NCI-H774 (cell line): ENCODE measurements around the gene VKORC1L1.
"Not testable (repeated sequence)": the region's sequence is repeated elsewhere in the genome, so short reads cannot be mapped to it uniquely, and the experiment has no call there.

Source experiments
- DNase-seq: peaks from one replicate; lab custom pipeline; 2025; lab: John Stamatoyannopoulos, UW

The VKORC1L1 gene

GRCh38 chr7:65872776-65873581, at the start of gene VKORC1L1:
TSS of gene VKORC1L1 (plus strand) at chr7:65873074. CDS start at chr7:65873372, 298 bp downstream.
- peak; percentile 93 for DNase-seq

GRCh38 chr7:65827366-65827765, 45.5 kb upstream of the VKORC1L1 start:
- DNase-seq: no peak

GRCh38 chr7:65832281-65832680, 40.6 kb upstream of the VKORC1L1 start:
- no peak for DNase-seq

GRCh38 chr7:65836684-65837083, 36.2 kb upstream of the VKORC1L1 start:
- not testable (repeated sequence) for DNase-seq

GRCh38 chr7:65837541-65837956, 35.3 kb upstream of the VKORC1L1 start:
- DNase-seq: not testable (repeated sequence)

GRCh38 chr7:65839846-65840245, 33.0 kb upstream of the VKORC1L1 start:
- DNase-seq: no peak

- DNase-seq: no peak
These were observed 32.4 kb upstream of the VKORC1L1 start for GRCh38 chr7:65840446-65840845.

GRCh38 chr7:65843616-65844015, 29.3 kb upstream of the VKORC1L1 start:
- not testable (repeated sequence) for DNase-seq

- no peak for DNase-seq
These were observed 26.8 kb upstream of the VKORC1L1 start for GRCh38 chr7:65846008-65846570.

- DNase-seq: not testable (repeated sequence)
These were observed 19.4 kb upstream of the VKORC1L1 start for GRCh38 chr7:65853426-65853825.

GRCh38 chr7:65853892-65854291, 19.0 kb upstream of the VKORC1L1 start:
- not testable (repeated sequence) for DNase-seq

GRCh38 chr7:65857321-65857894, 15.5 kb upstream of the VKORC1L1 start:
- not testable (repeated sequence) for DNase-seq

GRCh38 chr7:65858660-65859059, 14.2 kb upstream of the VKORC1L1 start:
- not testable (repeated sequence) for DNase-seq

GRCh38 chr7:65866244-65866643, 6.6 kb upstream of the VKORC1L1 start:
- DNase-seq: not testable (repeated sequence)

GRCh38 chr7:65867681-65868080, 5.2 kb upstream of the VKORC1L1 start:
- DNase-seq: not testable (repeated sequence)

- DNase-seq: not testable (repeated sequence)
These were observed 3.6 kb upstream of the VKORC1L1 start for GRCh38 chr7:65869312-65869711.

GRCh38 chr7:65871451-65871850, 1.4 kb upstream of the VKORC1L1 start:
- not testable (repeated sequence) for DNase-seq

- DNase-seq: not testable (repeated sequence)
These were observed 814 bp downstream of the VKORC1L1 start for GRCh38 chr7:65873582-65874193.

- not testable (repeated sequence) for DNase-seq
These were observed 2.8 kb downstream of the VKORC1L1 start for GRCh38 chr7:65875715-65876114.

- DNase-seq: not testable (repeated sequence)
These were observed 6.6 kb downstream of the VKORC1L1 start for GRCh38 chr7:65879292-65880153.

- not testable (repeated sequence) for DNase-seq
These were observed 7.4 kb downstream of the VKORC1L1 start for GRCh38 chr7:65880242-65880641.
